Activated naive CD8-positive, alpha-beta T cell treated with anti-CD3 and anti-CD28 coated beads, Interleukin-2, amount 10 ng/mL, durations not matched to agents 7 days and 5 days (primary cell): ENCODE measurements around the gene QPCT. TPM values are rescaled to one million over a fixed set of nuclear protein-coding genes. Genes with fewer than 3 reads are reported as not detected.
"Not testable (repeated sequence)": the region's sequence is repeated elsewhere in the genome, so short reads cannot be mapped to it uniquely, and the experiment has no call there.

Experiments used
- ATAC-seq: fragments of 150-1000 bp; cut with Tn5 transposase; one replicate; pipeline ENCODE4 v1.10.0; 2021; ENCODE audit warnings: low read depth, moderate library complexity
- POLR2A ChIA-PET: fragments of 350-600 bp; sonication (Branson Sonifier 250); formaldehyde crosslinking; loops from one replicate; lab custom pipeline; 2021; ENCODE audit warnings: antibody characterized with exemption; lab: Charles Lee
- DNase-seq: peaks from one replicate; pipeline ENCODE4 v3.0.0; 2021
- H3K27ac Mint-ChIP-seq: one replicate; pipeline ENCODE4 v1.8.0; 2022; ENCODE audit warnings: mild to moderate bottlenecking, mixed read lengths
- H3K27me3 Mint-ChIP-seq: one replicate; pipeline ENCODE4 v1.8.0; 2022; ENCODE audit warnings: mild to moderate bottlenecking, moderate library complexity, mixed read lengths
- H3K36me3 Mint-ChIP-seq: one replicate; pipeline ENCODE4 v1.8.0; 2021; ENCODE audit warnings: mild to moderate bottlenecking, mixed read lengths
- H3K4me1 Mint-ChIP-seq: one replicate; pipeline ENCODE4 v1.8.0; 2021; ENCODE audit warnings: mixed read lengths
- H3K4me3 Mint-ChIP-seq: one replicate; pipeline ENCODE4 v1.8.0; 2022; ENCODE audit warnings: mild to moderate bottlenecking, moderate library complexity, mixed read lengths
- H3K9me3 Mint-ChIP-seq: one replicate; pipeline ENCODE4 v1.8.0; 2021; ENCODE audit warnings: mixed read lengths
- total RNA-seq, 2 experiments: library from RNA; stranded (reverse); gene quantifications; one replicate each; pipeline ENCODE4 v1.2.3, GENCODE V29; 2021

The QPCT gene
- total RNA-seq, 2 experiments from 2014 or later, result 0.50 to 1.1 TPM

DNA sequence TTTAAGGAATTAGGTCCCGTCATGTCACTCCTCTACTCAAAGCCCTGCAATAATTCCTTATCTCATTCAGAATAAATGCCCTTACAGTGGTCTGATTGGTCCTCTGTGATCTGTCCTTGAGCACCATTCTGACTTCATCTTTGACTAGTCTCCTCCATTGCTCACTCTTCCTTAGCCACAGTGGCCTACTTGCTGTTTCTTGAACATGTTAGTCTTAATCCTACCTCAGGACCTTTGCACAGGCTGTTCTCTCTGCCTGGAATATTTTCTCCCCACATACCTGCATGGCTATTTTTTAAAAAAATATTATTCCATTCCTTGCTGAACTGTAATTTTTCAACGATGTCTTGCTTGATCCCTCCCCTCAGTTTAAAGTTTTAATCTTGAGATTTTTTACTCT, 48.0 kb downstream of the QPCT start:
- H3K27ac Mint-ChIP-seq, result no peak overlapping the region
- H3K36me3 Mint-ChIP-seq, result no peaks in the 10 kb centered on the region
- ATAC-seq (no peak), DNase-seq (no peak)
- H3K4me3 Mint-ChIP-seq, result no peak overlapping the region
- H3K9me3 Mint-ChIP-seq, result no peaks in the 10 kb centered on the region
- peaks cover 19% of the 10 kb centered on the region for H3K4me1 Mint-ChIP-seq
- peaks cover 4% of the 10 kb centered on the region for H3K27me3 Mint-ChIP-seq
- POLR2A ChIA-PET, result no interaction called here

DNA sequence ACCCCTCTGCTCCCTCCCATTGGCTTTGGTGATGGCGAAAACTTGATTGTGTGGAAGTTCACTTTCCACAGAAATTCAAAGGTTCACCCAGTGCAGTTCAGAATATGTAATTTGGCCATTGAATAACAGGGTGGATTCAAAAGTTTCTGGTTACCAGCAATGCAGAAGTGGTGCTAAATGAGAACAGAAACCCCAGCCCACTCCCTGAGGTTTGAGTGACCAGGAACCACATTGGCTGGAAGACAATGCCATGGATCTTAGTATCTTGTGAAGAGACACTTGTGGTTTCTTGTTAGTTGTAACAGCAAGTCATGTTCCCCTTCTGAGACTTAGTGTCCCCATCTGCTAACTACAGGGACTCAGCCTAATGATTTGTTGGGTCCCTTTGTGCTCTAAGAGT, 49.8 kb downstream of the QPCT start:
- H3K4me3 Mint-ChIP-seq, result no peak overlapping the region
- H3K27ac Mint-ChIP-seq, result no peak overlapping the region
- H3K4me1 Mint-ChIP-seq, result peaks cover 19% of the 10 kb centered on the region
- no peaks in the 10 kb centered on the region for H3K36me3 Mint-ChIP-seq
- ATAC-seq (no peak), DNase-seq (no peak)
- H3K27me3 Mint-ChIP-seq, result peaks cover 4% of the 10 kb centered on the region
- H3K9me3 Mint-ChIP-seq, result no peaks in the 10 kb centered on the region
- POLR2A ChIA-PET, result no interaction called here

DNA sequence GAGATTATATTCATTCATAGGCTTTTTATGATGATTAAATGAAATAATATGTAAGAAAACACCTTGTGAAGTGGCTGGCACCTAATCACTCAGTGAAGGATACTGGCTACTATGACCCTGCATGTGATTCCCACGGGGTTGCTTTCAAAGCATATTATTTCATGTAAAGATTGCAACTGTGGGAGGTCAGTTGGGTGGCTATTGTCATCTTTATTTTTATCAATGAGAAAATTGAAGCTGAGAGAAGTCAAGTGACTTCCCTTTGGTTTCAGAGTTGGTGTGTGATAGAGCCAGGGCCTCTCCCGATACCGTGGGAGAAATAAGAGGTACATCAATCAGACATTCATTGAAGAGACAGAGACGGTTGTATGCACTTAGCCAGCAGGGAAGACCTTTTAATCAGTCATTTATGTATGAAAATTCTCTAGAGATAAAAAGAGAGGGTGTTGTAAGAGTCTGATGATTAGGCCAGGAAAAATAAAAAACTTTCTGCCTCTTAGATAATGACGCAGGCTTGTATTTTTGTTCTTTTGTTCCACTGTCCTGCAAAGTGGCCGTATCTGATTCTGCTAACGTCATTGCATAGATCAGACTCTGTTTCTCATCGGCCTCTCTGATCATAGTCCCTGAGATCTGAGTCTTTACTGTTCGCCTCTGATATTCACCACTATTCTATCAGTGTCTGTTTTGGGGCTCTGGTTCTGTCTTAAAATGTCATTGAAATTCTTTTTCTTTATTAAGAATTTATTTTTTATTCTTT, 50.5 kb downstream of the QPCT start:
- Mint-ChIP-seq H3K4me1 (peaks cover 15% of the 10 kb centered on the region), H3K27ac (no peak overlapping the region), H3K27me3 (peaks cover 6% of the 10 kb centered on the region), H3K4me3 (no peak overlapping the region), H3K36me3 (no peaks in the 10 kb centered on the region), H3K9me3 (no peaks in the 10 kb centered on the region)
- POLR2A ChIA-PET, result interaction anchor here (1.1 kb wide), 1 partner anchor 441 kb away, joined by 4 read pairs; no protein-coding TSS in a partner anchor
- no peak for DNase-seq
- no peak for ATAC-seq

GRCh38 chr2:37396890-37397565, 52.6 kb downstream of the QPCT start:
- no peak for DNase-seq
- no peaks in the 10 kb centered on the region for H3K9me3 Mint-ChIP-seq
- POLR2A ChIA-PET, result no interaction called here
- H3K4me1 Mint-ChIP-seq, result peaks cover 1% of the 10 kb centered on the region
- no peak overlapping the region for H3K27ac Mint-ChIP-seq
- H3K4me3 Mint-ChIP-seq, result no peak overlapping the region
- no peaks in the 10 kb centered on the region for H3K36me3 Mint-ChIP-seq
- ATAC-seq, result no peak
- H3K27me3 Mint-ChIP-seq, result peaks cover 6% of the 10 kb centered on the region

GRCh38 chr2:37398990-37399389, 54.6 kb downstream of the QPCT start:
- peaks cover under 1% of the 10 kb centered on the region for H3K36me3 Mint-ChIP-seq
- no peaks in the 10 kb centered on the region for H3K9me3 Mint-ChIP-seq
- ATAC-seq (no peak), DNase-seq (no peak)
- POLR2A ChIA-PET, result no interaction called here
- no peak overlapping the region for H3K4me3 Mint-ChIP-seq
- H3K27me3 Mint-ChIP-seq, result peaks cover 8% of the 10 kb centered on the region
- peaks cover 1% of the 10 kb centered on the region for H3K4me1 Mint-ChIP-seq
- H3K27ac Mint-ChIP-seq, result no peak overlapping the region

GRCh38 chr2:37400041-37400440, 55.6 kb downstream of the QPCT start:
- no peaks in the 10 kb centered on the region for H3K9me3 Mint-ChIP-seq
- H3K27ac Mint-ChIP-seq, result no peak overlapping the region
- no peak for DNase-seq
- POLR2A ChIA-PET, result no interaction called here
- H3K4me1 Mint-ChIP-seq, result peaks cover 1% of the 10 kb centered on the region
- ATAC-seq, result no peak
- H3K4me3 Mint-ChIP-seq, result no peak overlapping the region
- peaks cover 1% of the 10 kb centered on the region for H3K36me3 Mint-ChIP-seq
- peaks cover 8% of the 10 kb centered on the region for H3K27me3 Mint-ChIP-seq

DNA sequence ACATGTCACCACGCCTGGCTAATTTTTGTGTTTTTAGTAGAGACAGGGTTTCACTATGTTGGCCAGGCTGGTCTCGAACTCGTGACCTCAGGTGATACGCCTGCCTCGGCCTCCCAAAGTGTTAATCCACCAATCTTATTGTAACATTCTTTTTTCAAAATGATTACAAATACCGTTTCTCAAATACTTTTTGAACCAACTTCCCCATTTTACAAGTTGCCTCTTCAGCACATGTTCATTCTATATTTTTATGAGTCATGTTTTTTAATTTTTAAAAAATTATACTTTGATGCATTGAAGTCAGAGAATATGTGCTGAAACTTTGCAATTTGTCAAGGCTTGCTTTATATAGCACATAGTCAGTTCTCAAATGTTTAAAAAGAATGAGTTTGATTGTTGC, 58.2 kb downstream of the QPCT start:
- no peak for ATAC-seq
- H3K4me3 Mint-ChIP-seq, result no peak overlapping the region
- POLR2A ChIA-PET, result no interaction called here
- no peak for DNase-seq
- no peak overlapping the region for H3K27ac Mint-ChIP-seq
- H3K9me3 Mint-ChIP-seq, result no peaks in the 10 kb centered on the region
- H3K4me1 Mint-ChIP-seq, result no peaks in the 10 kb centered on the region
- peaks cover 1% of the 10 kb centered on the region for H3K36me3 Mint-ChIP-seq
- peaks cover 15% of the 10 kb centered on the region for H3K27me3 Mint-ChIP-seq

GRCh38 chr2:37405781-37406180, 61.4 kb downstream of the QPCT start:
- Mint-ChIP-seq H3K9me3 (no peaks in the 10 kb centered on the region), H3K4me1 (no peaks in the 10 kb centered on the region), H3K27me3 (peaks cover 15% of the 10 kb centered on the region), H3K36me3 (peaks cover 1% of the 10 kb centered on the region), H3K27ac (no peak overlapping the region), H3K4me3 (no peak overlapping the region)
- ATAC-seq, result no peak
- DNase-seq, result no peak
- POLR2A ChIA-PET, result no interaction called here

GRCh38 chr2:37412231-37412630, 67.8 kb downstream of the QPCT start:
- peaks cover 2% of the 10 kb centered on the region for H3K27me3 Mint-ChIP-seq
- H3K27ac Mint-ChIP-seq, result no peak overlapping the region
- no peaks in the 10 kb centered on the region for H3K9me3 Mint-ChIP-seq
- H3K4me3 Mint-ChIP-seq, result no peak overlapping the region
- no peak for DNase-seq
- ATAC-seq, result no peak
- POLR2A ChIA-PET, result no interaction called here
- no peaks in the 10 kb centered on the region for H3K36me3 Mint-ChIP-seq
- H3K4me1 Mint-ChIP-seq, result peaks cover 3% of the 10 kb centered on the region

- not testable (repeated sequence) for H3K36me3 Mint-ChIP-seq
- POLR2A ChIA-PET, result interaction anchor here (0.7 kb wide), 1 partner anchor 43 kb away, joined by 4 read pairs; no protein-coding TSS in a partner anchor
These were observed 69.6 kb downstream of the QPCT start for GRCh38 chr2:37413911-37414469.

DNA sequence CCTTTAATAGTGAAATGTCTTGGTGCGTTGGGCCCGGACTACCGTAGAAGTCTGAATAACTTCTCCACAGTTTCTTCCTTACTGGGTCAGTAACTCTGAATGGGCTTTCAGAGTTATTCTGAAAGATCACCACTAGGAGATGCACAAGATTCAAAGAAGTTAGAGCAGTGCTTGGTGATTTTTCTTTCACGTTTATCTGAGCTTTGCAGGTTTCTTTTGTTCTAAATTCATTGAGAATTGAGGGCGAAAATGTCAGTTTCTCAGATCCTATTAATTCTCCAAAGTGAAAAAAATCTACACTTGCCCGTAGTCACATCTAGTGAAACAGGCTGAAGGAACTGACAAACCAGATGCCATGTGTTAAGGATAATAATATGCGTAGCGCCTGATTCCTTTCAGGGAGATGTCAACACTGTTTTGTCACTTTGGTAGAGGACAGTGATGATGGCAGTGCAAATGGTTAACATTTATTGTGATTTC, 70.1 kb downstream of the QPCT start:
- ATAC-seq (peak; percentile 45), DNase-seq (no peak)
- peaks cover 3% of the 10 kb centered on the region for H3K4me1 Mint-ChIP-seq
- POLR2A ChIA-PET, result interaction anchor here (0.7 kb wide), 1 partner anchor 42 kb away, joined by 4 read pairs; no protein-coding TSS in a partner anchor
- H3K27me3 Mint-ChIP-seq, result peaks cover 2% of the 10 kb centered on the region
- no peak overlapping the region for H3K4me3 Mint-ChIP-seq
- H3K9me3 Mint-ChIP-seq, result no peaks in the 10 kb centered on the region
- H3K36me3 Mint-ChIP-seq, result no peaks in the 10 kb centered on the region
- no peak overlapping the region for H3K27ac Mint-ChIP-seq

More at GRCh38 chr2:37413911-37414469, 69.6 kb downstream of the QPCT start:
- not testable (repeated sequence) for DNase-seq, H3K9me3 Mint-ChIP-seq, H3K27me3 Mint-ChIP-seq, H3K27ac Mint-ChIP-seq, H3K4me1 Mint-ChIP-seq, H3K4me3 Mint-ChIP-seq, ATAC-seq

DNA sequence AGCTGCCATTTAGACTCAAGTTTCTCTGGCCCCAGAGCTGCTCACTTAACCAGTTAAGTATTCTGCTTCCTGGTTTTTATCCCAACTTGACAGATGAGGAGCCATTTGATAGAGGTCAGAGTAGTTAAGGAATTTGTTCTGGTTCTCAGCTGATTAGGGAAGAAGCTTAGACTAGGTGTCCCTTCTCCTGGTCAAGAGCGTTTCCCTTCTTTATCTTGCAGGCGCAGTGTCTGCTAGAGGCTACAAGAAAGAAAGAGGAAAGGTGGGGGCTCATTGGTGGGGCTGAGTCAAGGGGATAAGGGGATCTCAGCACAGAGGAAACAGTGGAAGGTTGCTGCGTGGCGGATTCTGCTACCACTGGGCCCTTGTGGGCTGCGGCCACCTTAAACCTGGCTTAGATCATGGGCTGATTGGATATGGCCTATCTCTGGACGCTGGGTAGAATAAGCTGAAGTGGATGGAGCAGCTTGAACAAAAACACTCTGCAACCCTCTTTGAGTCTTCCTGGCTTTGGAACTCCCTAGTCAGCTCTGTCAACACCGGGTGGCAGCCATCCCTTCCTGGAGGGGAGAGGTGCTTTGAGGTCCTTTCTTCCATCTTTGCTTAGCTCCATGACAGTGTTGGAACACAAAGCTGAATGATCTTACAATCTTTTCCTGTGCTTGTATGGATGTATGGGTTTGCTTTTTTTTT, 70.8 kb downstream of the QPCT start:
- POLR2A ChIA-PET, result no interaction called here
- ATAC-seq, result no peak

GRCh38 chr2:37417321-37417720, 72.9 kb downstream of the QPCT start:
- Mint-ChIP-seq H3K27me3 (no peaks in the 10 kb centered on the region), H3K27ac (no peak overlapping the region), H3K4me1 (peaks cover 3% of the 10 kb centered on the region), H3K9me3 (no peaks in the 10 kb centered on the region), H3K4me3 (no peak overlapping the region), H3K36me3 (no peaks in the 10 kb centered on the region)
- POLR2A ChIA-PET, result no interaction called here
- ATAC-seq, result no peak
- no peak for DNase-seq

More for the DNA sequence above, 70.8 kb downstream of the QPCT start:
- no peaks in the 10 kb centered on the region for H3K36me3 Mint-ChIP-seq
- H3K27me3 Mint-ChIP-seq, result no peaks in the 10 kb centered on the region
- DNase-seq, result no peak
- H3K4me3 Mint-ChIP-seq, result no peak overlapping the region
- peaks cover 3% of the 10 kb centered on the region for H3K4me1 Mint-ChIP-seq
- no peak overlapping the region for H3K27ac Mint-ChIP-seq
- H3K9me3 Mint-ChIP-seq, result no peaks in the 10 kb centered on the region
